ENCODE results near the gene EIF4A2.

GRCh38 chr3:186750316-186750715 lies 33.1 kb upstream of the EIF4A2 start:
- no peak for TF ChIP-seq CTCF (IDR thresholded peaks at IDR 0.05)
- no peak for TF ChIP-seq CHD2 (IDR thresholded peaks at IDR 0.05; ENCODE audit: low read length, partially characterized antibody)
- TF ChIP-seq FOXM1 (IDR thresholded peaks at IDR 0.05; ENCODE audit: low read depth) = no peak
- TF ChIP-seq SMC3 (IDR thresholded peaks at IDR 0.05; ENCODE audit: low read depth, low read length) = no peak
